ENCODE measurements around the gene MVB12B. TPM values are rescaled to one million over a fixed set of nuclear protein-coding genes. Genes with fewer than 3 reads are reported as not detected.

Gene MVB12B
- total and polyA plus RNA-seq, 2 of the 4 experiments (the other 2 are of a cell fraction) = 2.0 to 4.0 TPM

GRCh38 chr9:126381195-126381594 is 54.6 kb downstream of the MVB12B start:
- H3K4ac ChIP-seq (ENCODE audit: low read depth, low read length) = no peak overlapping the region
- no peak overlapping the region for H2BK15ac ChIP-seq (ENCODE audit: low read depth, low read length)
- no peak overlapping the region for H2AFZ ChIP-seq (replicated peaks; ENCODE audit: low read length, poor library complexity)
- H2AK9ac ChIP-seq (replicated peaks; ENCODE audit: low read depth, low read length, poor library complexity) = no peak overlapping the region
- no peak overlapping the region for H4K91ac ChIP-seq (ENCODE audit: insufficient read depth, low read depth, low read length)
- no peak overlapping the region for H3K27ac ChIP-seq (ENCODE audit: insufficient read depth, low read length)
- no peak overlapping the region for H3K4me3 ChIP-seq (ENCODE audit: insufficient read depth, low read depth, low read length)
- intact Hi-C loops (cut with micrococcal nuclease) = no loop called here
- H2BK20ac ChIP-seq (ENCODE audit: low read depth, low read length) = no peak overlapping the region
- no peak overlapping the region for H4K5ac ChIP-seq (ENCODE audit: low read depth, low read length)
- H2AK5ac ChIP-seq (ENCODE audit: low read depth, low read length) = no peak overlapping the region
- H4K20me1 ChIP-seq (ENCODE audit: insufficient read depth, low read length) = no peaks in the 10 kb centered on the region
- no peak for TF ChIP-seq SMC3 (IDR thresholded peaks at IDR 0.05; ENCODE audit: low read depth, low read length)
- TF ChIP-seq BHLHE40 (IDR thresholded peaks at IDR 0.05; ENCODE audit: low read depth, low read length) = no peak
- TF ChIP-seq CTCF (conservative IDR thresholded peaks at IDR 0.05; ENCODE audit: low read depth, low read length) = no peak
- TF ChIP-seq RAD21 (IDR thresholded peaks at IDR 0.05; ENCODE audit: low read length) = no peak
- no peak for TF ChIP-seq CEBPB (IDR thresholded peaks at IDR 0.05; ENCODE audit: low read depth, low read length)
- no peak for TF ChIP-seq RCOR1 (IDR thresholded peaks at IDR 0.05; ENCODE audit: insufficient replicate concordance, low read length)
- TF ChIP-seq MXI1 (IDR thresholded peaks at IDR 0.05; ENCODE audit: borderline replicate concordance, low read depth, low read length) = no peak
- TF ChIP-seq ELK1 (IDR thresholded peaks at IDR 0.05; ENCODE audit: borderline replicate concordance, low read depth, low read length) = no peak
- no peak for TF ChIP-seq RFX5 (IDR thresholded peaks at IDR 0.05; ENCODE audit: low read depth, low read length)
- TF ChIP-seq MAZ (IDR thresholded peaks at IDR 0.05; ENCODE audit: borderline replicate concordance, low read depth, low read length) = no peak
- TF ChIP-seq FOS (IDR thresholded peaks at IDR 0.05; ENCODE audit: low read depth, low read length) = no peak
- no peak overlapping the region for H3K23ac ChIP-seq (ENCODE audit: low read depth, low read length)
- ChIA-PET CTCF (no interaction called here), POLR2A (ENCODE audit: unreplicated experiment) (no interaction called here)
- no peaks in the 10 kb centered on the region for H3K27me3 ChIP-seq (ENCODE audit: control insufficient read depth, insufficient read depth, low read length)
- H2BK5ac ChIP-seq (ENCODE audit: low read depth, low read length, poor library complexity, severe bottlenecking) = no peak overlapping the region
- no peaks in the 10 kb centered on the region for H3K36me3 ChIP-seq (ENCODE audit: control insufficient read depth, insufficient read depth, low read length)
- ATAC-seq (ENCODE audit: low read depth) (no peak), DNase-seq (no peak)
- WGBS, 2 experiments (ENCODE audit: extremely low coverage in 2 of 2, insufficient read length in 1 of 2) = 93% methylated on average over 2 of the region's 6 CpGs; no CpG with 5 or more reads in 1 of the 2 experiments
- H3K18ac ChIP-seq (ENCODE audit: low read depth, low read length) = no peak overlapping the region
- no peak overlapping the region for H3K4me2 ChIP-seq (ENCODE audit: low read depth, low read length)
- no peak overlapping the region for H3K56ac ChIP-seq (ENCODE audit: extremely low read depth, insufficient read depth, low read length)
- no peak overlapping the region for H3K9ac ChIP-seq (ENCODE audit: low read depth, low read length)
- in situ Hi-C loops (cut with MboI; ENCODE audit: low sequenced_read_pairs) = no loop called here
- peaks cover 5% of the 10 kb centered on the region for H3K4me1 ChIP-seq (ENCODE audit: control insufficient read depth, insufficient read depth, low read length)
- no peak overlapping the region for H3K14ac ChIP-seq (replicated peaks; ENCODE audit: low read depth, low read length)
- no peaks in the 10 kb centered on the region; the same call in 1 of the 2 replicates for H3K9me1 ChIP-seq (ENCODE audit: insufficient read depth, low read length)
- no peak overlapping the region for H2BK120ac ChIP-seq (ENCODE audit: low read depth, low read length)
- H3K9me3 ChIP-seq (ENCODE audit: control insufficient read depth, insufficient read depth, low read length) = no peaks in the 10 kb centered on the region
- dilution Hi-C loops (cut with HindIII; ENCODE audit: low sequenced_read_pairs, unreplicated experiment) = no loop called here
- no TSS peak for BruUV-seq (replicated peaks)
- H4K8ac ChIP-seq (ENCODE audit: low read depth in 2 of 2, low read length in 2 of 2) = no peak overlapping the region
- 0 out of 4 replicates have a peak, but pooled peaks cover 0 to 8% of the 10 kb centered on the region in 2 experiments for H3K79me1 ChIP-seq (ENCODE audit: low read depth in 1 of 2, low read length in 2 of 2)
